Retinal pigment epithelial cell (primary cell): ENCODE results near the gene EMC8.

Experiments used
- DNase-seq: peaks from one replicate; pipeline ENCODE4 v3.0.0-alpha.2; 2010; ENCODE audit warnings: low read depth
- H3K4me3 ChIP-seq: 2 replicates; pipeline ENCODE4 v1.5.1; 2011; ENCODE audit warnings: mild to moderate bottlenecking, low read length, control low read depth, moderate library complexity
- CTCF ChIP-seq: conservative IDR thresholded peaks from 2 replicates; pipeline ENCODE4 v1.5.1; 2011; ENCODE audit warnings: low read depth, low read length, control low read depth, inconsistent platforms

The EMC8 gene

GRCh38 chr16:85844786-85845185 is 45.4 kb upstream of the EMC8 start:
- no peak overlapping the region for H3K4me3 ChIP-seq
- no peak for TF ChIP-seq CTCF
- no peak for DNase-seq

GRCh38 chr16:85844169-85844481 is 44.8 kb upstream of the EMC8 start:
- no peak for DNase-seq
- H3K4me3 ChIP-seq: no peak overlapping the region
- TF ChIP-seq CTCF: no peak

GRCh38 chr16:85843471-85844168 is 44.3 kb upstream of the EMC8 start:
- TF ChIP-seq CTCF: no peak
- no peak for DNase-seq
- no peak overlapping the region for H3K4me3 ChIP-seq

DNA sequence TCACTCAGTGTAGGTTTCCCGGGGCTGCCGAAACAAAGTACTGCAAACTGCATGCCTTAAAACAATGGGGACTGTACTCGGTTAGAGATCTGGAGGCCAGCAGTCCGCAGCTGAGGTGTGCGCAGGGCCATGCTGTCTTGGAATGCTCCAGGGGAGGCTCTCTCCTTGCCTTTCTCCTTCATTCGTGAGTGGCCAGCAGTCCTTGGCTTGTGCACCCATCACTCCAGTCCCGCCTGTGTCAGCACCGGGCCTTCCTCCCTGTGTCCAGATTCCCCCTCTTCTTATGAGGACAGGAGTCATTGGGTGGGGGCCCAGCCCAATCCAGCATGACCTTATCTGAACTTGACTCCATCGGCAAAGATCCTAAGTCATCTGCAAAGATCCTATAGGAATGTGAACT is 43.5 kb upstream of the EMC8 start:
- TF ChIP-seq CTCF: no peak
- DNase-seq: no peak
- H3K4me3 ChIP-seq: no peak overlapping the region

- TF ChIP-seq CTCF: no peak
- H3K4me3 ChIP-seq: no peak overlapping the region
- DNase-seq: no peak
Observed at GRCh38 chr16:85842435-85842834, 43.1 kb upstream of the EMC8 start.

DNA sequence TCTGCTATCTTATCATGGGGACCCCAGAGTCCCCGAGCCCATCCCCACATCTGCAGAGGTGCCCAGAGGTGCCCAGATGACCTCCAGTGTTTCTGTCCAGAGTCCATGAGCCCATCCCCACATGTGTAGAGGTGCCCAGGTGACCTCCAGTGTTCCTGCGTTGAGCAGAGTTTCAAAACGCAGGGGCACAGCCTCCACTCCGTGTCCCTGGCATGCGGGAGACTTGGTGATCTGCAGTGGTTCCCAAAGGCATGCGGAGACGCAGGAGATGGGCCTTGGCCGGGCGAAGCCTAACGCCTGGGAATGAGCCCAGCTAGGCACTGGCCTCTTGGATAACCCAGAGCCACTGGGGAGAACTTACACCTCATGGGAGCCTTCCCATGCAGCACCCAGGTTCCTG is 41.5 kb upstream of the EMC8 start:
- DNase-seq: no peak
- no peak overlapping the region for H3K4me3 ChIP-seq
- TF ChIP-seq CTCF: no peak

DNA sequence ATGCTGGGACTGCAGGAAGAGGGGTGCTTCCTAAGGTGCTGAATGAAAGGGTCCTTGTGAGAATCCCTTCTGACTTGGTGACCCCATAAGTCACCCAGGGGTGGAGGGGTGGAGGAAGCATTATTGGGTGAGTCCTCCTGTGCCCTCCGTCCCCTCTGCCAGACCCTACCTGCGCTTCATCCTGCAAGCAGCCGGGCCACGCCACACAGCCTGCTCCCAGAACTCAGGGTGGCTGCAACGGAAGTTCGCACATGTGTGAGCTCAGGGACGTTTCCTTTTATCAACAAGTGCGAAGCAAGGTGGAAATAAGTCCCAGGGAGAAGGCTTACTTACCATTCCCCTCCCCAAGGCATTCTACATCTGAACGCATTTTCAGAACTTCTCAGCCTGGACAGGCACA is 41.1 kb upstream of the EMC8 start:
- no peak overlapping the region for H3K4me3 ChIP-seq
- TF ChIP-seq CTCF: no peak
- no peak for DNase-seq
